Stimulated activated CD8-positive, alpha-beta memory T cell treated with anti-CD3 and anti-CD28 coated beads, Interleukin-7, amount 100 ng/mL, for 4 hours (primary cell): Measurements from ENCODE around the gene ERGIC1.

Experiments
- DNase-seq, 2 donors: peaks; one replicate each; pipeline ENCODE4 v3.0.0-alpha.2; 2020; ENCODE audit warnings: low read depth in 2 of 2

ERGIC1 gene

GRCh38 chr5:172983542-172984243 is 149.6 kb downstream of the ERGIC1 start, which contains the start of gene ATP6V0E1:
Gene ATP6V0E1, plus strand, starts transcription at chr5:172983771. Its CDS starts 90 bp downstream, at chr5:172983861.
- peak; percentile 84 to 90 for DNase-seq

GRCh38 chr5:172984244-172984953 is 150.3 kb downstream of the ERGIC1 start:
- peak; percentile 59 to 63 for DNase-seq

GRCh38 chr5:172985596-172985995 is 151.5 kb downstream of the ERGIC1 start:
- DNase-seq: no peak

DNA sequence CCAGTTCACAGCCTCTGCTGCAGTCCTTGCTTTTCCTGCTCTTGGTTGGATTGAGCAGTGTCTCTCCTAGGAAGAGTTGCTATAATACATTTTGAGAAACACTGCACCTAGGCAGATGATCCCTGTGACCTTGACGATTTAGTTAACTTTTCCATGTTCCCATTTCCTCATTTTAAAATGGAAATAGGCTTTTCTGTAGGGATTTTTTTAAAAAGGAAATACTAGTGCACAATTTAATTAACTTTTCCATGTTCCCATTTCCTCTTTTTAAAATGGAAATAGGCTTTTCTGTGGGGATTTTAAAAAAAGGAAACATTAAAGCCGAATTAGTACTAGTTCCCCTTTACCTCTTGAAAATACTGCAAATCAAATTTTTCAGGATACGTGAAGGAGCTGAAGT is 154.2 kb downstream of the ERGIC1 start:
- no peak for DNase-seq

- DNase-seq: no peak
These were observed 156.7 kb downstream of the ERGIC1 start for GRCh38 chr5:172990776-172991175.

DNA sequence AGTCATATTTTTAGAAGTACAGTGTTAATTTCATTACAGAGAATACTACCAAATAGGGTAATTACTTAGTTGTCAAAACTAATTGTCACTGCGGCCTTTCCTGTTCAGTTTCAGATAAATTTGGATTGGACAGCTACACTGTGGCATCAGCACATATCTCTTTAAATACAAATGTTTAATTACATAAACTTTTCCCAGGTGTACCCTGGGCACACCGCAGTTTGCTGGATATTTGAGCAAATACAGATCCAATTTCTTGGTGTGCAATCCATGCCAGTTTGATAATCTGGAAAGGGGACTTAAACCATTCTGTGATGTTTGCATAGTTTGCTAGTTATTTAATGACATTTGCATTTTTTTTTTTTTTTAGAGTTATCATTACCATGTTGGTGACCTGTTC is 160.4 kb downstream of the ERGIC1 start:
- DNase-seq: no peak

DNA sequence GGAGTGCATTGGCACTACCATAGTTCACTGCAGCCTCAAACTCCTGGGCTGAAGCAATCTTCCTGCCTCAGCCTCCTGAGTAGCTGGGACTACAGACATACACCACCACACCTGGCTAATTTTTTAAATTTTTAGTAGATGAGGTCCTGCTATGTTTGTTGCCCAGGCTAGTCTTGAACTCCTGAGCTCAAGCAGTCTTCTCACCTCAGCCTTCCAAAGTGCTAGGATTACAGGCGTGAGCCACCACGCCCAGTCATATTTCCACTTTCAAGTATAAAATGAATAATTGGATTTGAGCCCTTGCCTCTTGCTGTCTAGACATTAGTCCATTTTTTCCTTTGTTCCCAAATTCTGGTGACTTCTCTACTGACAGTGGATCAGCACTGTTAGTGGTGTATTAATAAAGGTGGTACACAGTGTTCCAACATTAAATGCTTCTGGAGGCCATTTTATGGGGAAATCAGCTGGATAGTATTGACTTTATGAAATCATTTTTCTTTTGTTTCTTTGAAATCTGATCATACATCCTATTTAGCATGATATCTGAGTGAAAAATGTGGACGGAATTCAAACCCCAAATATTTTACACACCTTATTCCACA is 165.4 kb downstream of the ERGIC1 start:
- DNase-seq: no peak

GRCh38 chr5:172999974-173000373 is 165.9 kb downstream of the ERGIC1 start:
- no peak for DNase-seq

- DNase-seq: peak in 1 of 2 donors; percentile 20
These were observed 167.3 kb downstream of the ERGIC1 start for GRCh38 chr5:173001229-173001841.
